Subcutaneous abdominal adipose tissue (tissue), 5 donors: ENCODE results near the gene SLC6A20.
"Not testable (repeated sequence)": the region's sequence is repeated elsewhere in the genome, so short reads cannot be mapped to it uniquely, and the experiment has no call there.

Experiments
- H3K27ac ChIP-seq: one replicate; pipeline ENCODE4 v1.7.0; 2013; ENCODE audit warnings: low read depth, mild to moderate bottlenecking, inconsistent platforms, low read length, moderate library complexity
- H3K27me3 ChIP-seq, 5 donors: one replicate each; pipeline ENCODE4 v1.7.0; 2013; ENCODE audit warnings: low read length in 5 of 5, inconsistent platforms in 1 of 5; ENCODE audit not compliant: control insufficient read depth in 5 of 5, insufficient read depth in 4 of 5
- H3K36me3 ChIP-seq, 5 donors: one replicate each; pipeline ENCODE4 v1.7.0; 2013; ENCODE audit warnings: low read length in 5 of 5; ENCODE audit not compliant: control insufficient read depth in 5 of 5, insufficient read depth in 5 of 5
- H3K4me1 ChIP-seq, 5 donors: one replicate each; pipeline ENCODE4 v1.7.0; 2013; ENCODE audit warnings: low read length in 5 of 5, mild to moderate bottlenecking in 3 of 5, moderate library complexity in 1 of 5; ENCODE audit not compliant: control insufficient read depth in 5 of 5, insufficient read depth in 5 of 5
- H3K4me3 ChIP-seq, 5 donors: one replicate each; pipeline ENCODE4 v1.7.0; 2013; ENCODE audit warnings: low read length in 5 of 5, low read depth in 1 of 5
- H3K9ac ChIP-seq, 5 donors: one replicate each; pipeline ENCODE4 v1.7.0; 2013; ENCODE audit warnings: low read length in 5 of 5, mild to moderate bottlenecking in 4 of 5, moderate library complexity in 3 of 5
- H3K9me3 ChIP-seq, 5 donors: one replicate each; pipeline ENCODE4 v1.7.0; 2013; ENCODE audit warnings: low read length in 5 of 5; ENCODE audit not compliant: control insufficient read depth in 5 of 5
- donor health status: healthy.
- donor health status: healthy.
- donor health status: healthy.
- donor health status: healthy.
- donor health status: healthy.

Gene SLC6A20

DNA sequence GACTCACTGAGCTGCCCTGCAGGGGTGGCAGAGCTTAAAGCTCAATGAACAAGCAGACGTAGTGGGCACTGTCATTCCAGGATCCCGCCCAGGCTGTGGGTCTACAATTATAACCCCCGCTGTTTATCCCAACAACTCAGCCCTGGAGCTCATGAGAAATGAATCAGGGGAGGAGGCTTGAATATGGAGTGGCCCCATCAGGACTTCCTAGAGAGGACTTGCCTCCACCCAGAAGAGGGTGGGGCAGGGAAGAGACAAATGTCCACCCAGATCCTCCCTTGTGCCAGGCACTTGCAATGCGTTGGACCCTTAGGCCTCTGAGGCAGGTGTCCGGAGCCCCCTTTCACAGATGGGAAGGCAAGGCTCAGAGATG, 33.0 kb downstream of the SLC6A20 start:
- Histone ChIP-seq H3K27me3 (peaks cover 0 to 17% (median 10%) of the 10 kb centered on the region in 5 donors), H3K9ac (no peak overlapping the region), H3K36me3 (no peaks in the 10 kb centered on the region), H3K4me1 (no peaks in the 10 kb centered on the region), H3K27ac (no peak overlapping the region), H3K9me3 (no peaks in the 10 kb centered on the region), H3K4me3 (no peak overlapping the region)

DNA sequence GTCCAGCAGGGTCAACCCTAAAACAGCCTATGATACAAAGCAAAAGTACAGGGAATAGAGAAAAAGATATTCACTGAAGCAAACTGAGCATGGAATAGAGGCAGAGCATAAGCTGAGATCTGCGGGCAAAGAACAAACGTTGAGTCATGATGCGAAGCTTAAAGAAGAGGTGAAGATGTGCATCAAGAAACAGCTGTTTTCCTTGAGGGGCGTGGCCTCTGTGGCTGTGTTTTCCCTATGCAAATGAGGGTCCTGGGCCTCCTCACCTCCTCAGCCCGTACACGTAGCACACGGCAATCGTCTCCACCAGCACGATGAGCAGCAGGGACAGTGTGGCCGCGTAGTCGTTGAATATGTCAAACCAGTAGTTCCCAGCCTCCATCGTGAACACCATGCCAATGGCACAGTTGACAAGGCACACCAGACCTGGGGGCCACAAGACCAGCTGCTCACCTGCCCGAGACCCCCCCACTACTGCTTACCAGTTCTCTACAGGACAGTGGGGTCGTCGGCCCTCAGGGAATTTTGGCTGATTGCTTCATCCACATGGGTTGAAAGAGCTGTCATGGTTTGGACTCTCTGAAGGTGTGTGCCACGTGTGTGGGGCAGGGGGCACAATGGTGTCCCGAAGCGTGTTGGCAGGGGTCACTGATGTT, 33.6 kb downstream of the SLC6A20 start:
- Histone ChIP-seq H3K36me3 (no peaks in the 10 kb centered on the region), H3K9ac (no peak overlapping the region), H3K9me3 (no peaks in the 10 kb centered on the region), H3K27me3 (peaks cover 0 to 17% (median 10%) of the 10 kb centered on the region in 5 donors), H3K4me3 (no peak overlapping the region), H3K27ac (no peak overlapping the region), H3K4me1 (no peaks in the 10 kb centered on the region)

DNA sequence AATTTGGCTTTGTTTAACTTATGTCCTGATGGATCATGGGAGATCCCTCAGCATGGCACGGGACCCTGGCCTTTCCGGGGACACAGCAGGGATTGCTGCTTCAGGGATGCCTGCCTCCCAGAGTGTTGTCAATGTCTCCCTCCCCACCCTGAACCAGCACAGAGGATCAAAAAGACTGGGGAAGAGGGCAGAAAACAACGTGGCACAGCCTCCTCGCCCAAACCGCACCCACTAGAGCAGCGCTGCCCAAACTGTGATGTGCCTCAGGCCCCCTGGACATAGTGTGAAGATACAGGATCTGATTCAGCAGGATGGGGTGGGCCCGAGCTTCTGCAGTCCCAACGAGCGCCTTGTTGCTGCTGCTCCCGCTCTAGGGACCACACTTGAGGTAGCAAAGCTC, 34.5 kb downstream of the SLC6A20 start:
- no peak overlapping the region for H3K27ac ChIP-seq
- H3K27me3 ChIP-seq = peaks cover 0 to 17% (median 10%) of the 10 kb centered on the region in 5 donors
- H3K36me3 ChIP-seq = no peaks in the 10 kb centered on the region
- H3K4me3 ChIP-seq = no peak overlapping the region
- no peaks in the 10 kb centered on the region for H3K4me1 ChIP-seq
- no peak overlapping the region for H3K9ac ChIP-seq
- no peaks in the 10 kb centered on the region for H3K9me3 ChIP-seq

DNA sequence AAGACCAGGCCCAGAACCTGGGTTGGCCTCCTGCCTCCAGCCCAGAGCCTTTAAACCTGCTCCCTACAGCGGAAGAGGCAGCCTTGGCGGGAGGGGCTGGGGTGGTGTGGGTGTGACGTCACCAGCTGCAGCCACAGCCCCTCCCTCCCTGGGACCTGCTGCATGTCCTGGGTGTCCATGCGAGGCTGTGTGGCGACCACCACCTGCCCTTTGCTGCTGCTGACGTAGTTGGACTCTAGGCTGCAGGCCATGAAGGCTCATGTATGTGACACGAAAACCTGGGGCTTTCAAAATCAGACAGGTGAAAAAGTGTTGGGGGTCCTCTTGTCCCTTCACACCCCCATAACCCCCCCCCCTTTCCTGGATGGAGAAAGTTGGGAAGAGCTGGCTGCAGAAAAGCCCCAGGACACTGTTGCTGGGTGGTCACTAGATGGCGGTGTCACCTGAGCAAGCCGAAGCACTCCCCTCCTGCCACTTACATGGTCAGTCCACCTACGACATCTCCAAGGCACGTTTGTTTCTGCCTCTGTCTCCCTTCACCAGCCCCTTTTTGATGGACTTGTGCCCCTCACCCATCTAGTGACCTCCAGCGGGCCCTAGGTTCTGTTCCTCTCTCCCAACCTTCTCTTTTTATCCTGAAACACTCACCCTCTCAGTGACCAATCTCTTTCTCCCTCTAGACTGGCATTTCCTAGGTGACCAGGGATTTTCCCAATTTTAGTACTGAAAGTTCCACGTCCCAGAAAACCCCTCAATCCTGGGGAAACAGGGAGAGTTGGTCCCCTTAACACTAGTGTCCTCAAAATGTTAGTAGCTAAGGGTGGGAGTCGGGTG, 35.2 kb downstream of the SLC6A20 start:
- Histone ChIP-seq H3K27ac (no peak overlapping the region), H3K9ac (peak overlapping the region in 1 of 5 donors; percentile 13), H3K4me3 (no peak overlapping the region)

DNA sequence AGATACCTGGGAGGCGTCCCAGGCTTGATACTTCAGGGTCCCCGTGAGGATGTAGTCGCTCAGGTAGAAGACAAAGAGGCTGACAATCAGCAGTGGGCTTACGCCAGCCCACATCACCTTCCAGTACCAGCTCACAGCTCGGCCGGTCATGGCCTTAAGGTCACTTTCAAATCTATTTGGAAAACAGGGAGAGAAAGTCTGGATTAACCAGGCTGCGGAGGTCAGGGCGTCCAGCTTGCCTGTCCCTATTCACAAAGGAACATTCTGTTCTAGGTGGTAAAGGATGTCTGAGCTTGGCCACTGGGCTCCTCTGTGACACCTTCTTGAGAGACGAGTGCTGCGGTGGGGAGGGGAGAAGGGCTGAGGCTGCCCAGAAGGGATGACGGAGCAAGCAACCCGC, 36.5 kb downstream of the SLC6A20 start:
- Histone ChIP-seq H3K9ac (no peak overlapping the region), H3K27ac (no peak overlapping the region), H3K4me1 (no peaks in the 10 kb centered on the region), H3K27me3 (peaks cover 0 to 14% (median 10%) of the 10 kb centered on the region in 5 donors), H3K9me3 (no peaks in the 10 kb centered on the region), H3K36me3 (no peaks in the 10 kb centered on the region), H3K4me3 (no peak overlapping the region)

More for the DNA sequence above, 35.2 kb downstream of the SLC6A20 start:
- Histone ChIP-seq H3K4me1 (no peaks in the 10 kb centered on the region), H3K36me3 (no peaks in the 10 kb centered on the region), H3K27me3 (peaks cover 0 to 17% (median 10%) of the 10 kb centered on the region in 5 donors), H3K9me3 (no peaks in the 10 kb centered on the region)

DNA sequence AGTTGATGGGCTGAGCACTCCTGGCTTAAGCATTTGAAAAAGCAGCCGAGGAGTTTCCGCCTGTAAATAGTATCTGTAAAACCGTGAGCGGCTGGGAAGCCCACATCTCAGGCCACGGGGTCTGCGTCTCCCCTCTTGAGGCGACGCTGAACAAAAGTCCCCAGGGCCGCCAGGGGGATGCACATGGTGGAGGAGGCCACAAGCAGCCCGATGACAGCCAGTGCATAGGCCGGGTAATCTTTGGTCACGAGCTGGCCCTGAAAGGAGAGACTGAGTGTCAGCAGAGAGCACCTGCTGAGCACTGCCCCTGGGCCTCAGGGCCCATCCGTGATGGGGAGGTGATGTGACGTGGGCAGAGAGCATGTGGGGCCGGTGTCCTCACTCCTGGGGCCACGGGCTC, 37.5 kb downstream of the SLC6A20 start:
- H3K36me3 ChIP-seq = no peaks in the 10 kb centered on the region

DNA sequence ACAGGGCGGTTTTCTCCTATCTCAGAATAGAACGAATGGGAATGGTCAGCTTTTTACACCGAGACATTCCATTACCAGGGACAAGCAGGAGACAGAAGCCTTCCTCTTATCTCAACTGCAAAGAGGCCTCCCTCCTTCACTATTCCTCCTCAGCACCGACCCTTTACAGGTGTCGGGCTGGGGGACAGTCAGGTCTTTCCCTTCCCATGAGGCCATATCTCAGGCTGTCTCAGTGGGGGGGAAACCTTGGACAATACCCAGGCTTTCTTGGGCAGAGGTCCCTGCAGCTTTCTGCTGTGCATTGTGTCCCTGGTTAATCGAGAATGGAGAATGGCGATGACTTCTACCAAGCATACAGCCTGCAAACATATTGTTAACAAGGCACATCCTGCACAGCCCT, 39.2 kb downstream of the SLC6A20 start:
- H3K4me1 ChIP-seq, H3K4me3 ChIP-seq, H3K36me3 ChIP-seq, H3K9me3 ChIP-seq, H3K9ac ChIP-seq, H3K27ac ChIP-seq: not testable (repeated sequence)
- peaks cover 0 to 14% (median 6%) of the 10 kb centered on the region in 5 donors for H3K27me3 ChIP-seq

More for the DNA sequence above, 37.5 kb downstream of the SLC6A20 start:
- H3K27ac ChIP-seq = no peak overlapping the region
- H3K4me3 ChIP-seq = no peak overlapping the region
- no peak overlapping the region for H3K9ac ChIP-seq
- H3K4me1 ChIP-seq = no peaks in the 10 kb centered on the region
- no peaks in the 10 kb centered on the region for H3K9me3 ChIP-seq
- H3K27me3 ChIP-seq = peaks cover 0 to 14% (median 10%) of the 10 kb centered on the region in 5 donors

DNA sequence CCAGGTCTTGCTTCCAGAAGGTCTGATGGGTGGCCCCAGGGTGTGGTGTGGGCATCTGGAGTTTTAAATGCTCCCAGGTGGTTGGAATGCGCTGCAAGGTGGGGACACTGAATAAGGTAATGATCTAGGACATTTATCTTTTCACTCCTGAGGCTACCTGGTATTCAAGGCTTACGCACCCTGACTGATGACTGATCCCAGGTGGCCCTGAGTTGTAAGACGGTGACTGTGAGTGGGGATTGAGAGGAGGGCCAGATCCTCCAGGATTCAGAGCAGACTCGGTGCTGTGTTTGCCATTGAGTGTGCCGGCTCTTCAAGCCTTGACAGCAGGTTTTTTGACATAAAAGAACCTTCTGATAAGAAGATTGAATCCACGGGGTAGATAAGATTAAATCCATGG, 40.3 kb downstream of the SLC6A20 start:
- H3K27ac ChIP-seq = no peak overlapping the region
- no peaks in the 10 kb centered on the region for H3K4me1 ChIP-seq
- H3K9me3 ChIP-seq = no peaks in the 10 kb centered on the region
- no peak overlapping the region for H3K4me3 ChIP-seq
- no peak overlapping the region for H3K9ac ChIP-seq
- H3K27me3 ChIP-seq = peaks cover 0 to 14% (median 3%) of the 10 kb centered on the region in 5 donors
- H3K36me3 ChIP-seq = no peaks in the 10 kb centered on the region

DNA sequence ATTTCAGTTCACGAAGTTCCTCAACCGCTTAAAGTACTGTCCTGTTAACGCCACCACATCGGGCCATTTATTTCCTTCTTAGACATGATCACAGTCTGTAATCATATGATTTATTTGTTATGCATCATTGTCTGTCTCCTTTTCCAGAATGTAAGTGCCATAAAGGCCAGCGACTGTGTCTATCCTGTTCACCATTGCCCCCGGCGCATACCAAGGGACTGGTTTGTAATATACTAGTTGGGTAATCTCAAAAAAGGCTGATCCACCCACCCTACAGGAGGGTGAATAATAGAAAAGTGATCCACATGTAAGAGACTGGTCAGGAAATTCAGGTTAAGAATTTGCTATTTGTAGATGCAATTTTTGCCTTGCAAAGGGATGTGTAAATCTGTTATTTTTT, 41.9 kb downstream of the SLC6A20 start:
- Histone ChIP-seq H3K36me3 (no peaks in the 10 kb centered on the region), H3K27ac (no peak overlapping the region), H3K4me3 (no peak overlapping the region), H3K9ac (no peak overlapping the region), H3K27me3 (peaks cover 0 to 5% (median 0%) of the 10 kb centered on the region in 5 donors), H3K4me1 (no peaks in the 10 kb centered on the region), H3K9me3 (no peaks in the 10 kb centered on the region)

DNA sequence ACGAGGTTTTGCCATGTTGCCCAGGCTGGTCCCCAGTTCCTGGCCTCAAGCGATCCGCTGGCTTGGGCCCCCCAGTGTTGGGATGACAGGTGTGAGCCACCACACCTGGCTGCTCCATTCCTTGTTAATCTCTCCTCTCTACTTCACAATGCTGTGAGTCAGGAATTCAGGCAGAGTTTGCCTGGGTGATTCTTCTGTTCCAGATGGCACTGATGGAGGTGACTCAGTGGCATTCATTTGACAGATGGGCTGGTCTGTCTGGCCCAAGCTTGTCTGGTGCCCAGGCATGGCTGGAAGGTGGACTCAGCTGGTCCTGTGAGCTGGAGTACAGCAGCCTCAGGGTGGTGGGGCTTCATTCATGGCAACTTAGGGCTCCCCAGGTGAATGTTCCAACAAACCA, 43.2 kb downstream of the SLC6A20 start:
- H3K4me3 ChIP-seq = no peak overlapping the region

More for the DNA sequence above, 43.2 kb downstream of the SLC6A20 start:
- Histone ChIP-seq H3K27me3 (no peaks in the 10 kb centered on the region), H3K9me3 (no peaks in the 10 kb centered on the region), H3K27ac (no peak overlapping the region), H3K9ac (no peak overlapping the region), H3K36me3 (peaks cover 0 to 1% (median under 1%) of the 10 kb centered on the region in 5 donors), H3K4me1 (peaks cover 0 to 4% (median 0%) of the 10 kb centered on the region in 5 donors)
